Stimulated activated CD8-positive, alpha-beta memory T cell treated with anti-CD3 and anti-CD28 coated beads, Interleukin-4, amount 100 ng/mL, for 24 hours (primary cell): Measurements from ENCODE around the gene ZBTB17.
"Not testable (repeated sequence)": the region's sequence is repeated elsewhere in the genome, so short reads cannot be mapped to it uniquely, and the experiment has no call there.

ENCODE experiments used
- DNase-seq: peaks from one replicate; pipeline ENCODE4 v3.0.0-alpha.2; 2020; ENCODE audit warnings: low read depth

Gene ZBTB17

DNA sequence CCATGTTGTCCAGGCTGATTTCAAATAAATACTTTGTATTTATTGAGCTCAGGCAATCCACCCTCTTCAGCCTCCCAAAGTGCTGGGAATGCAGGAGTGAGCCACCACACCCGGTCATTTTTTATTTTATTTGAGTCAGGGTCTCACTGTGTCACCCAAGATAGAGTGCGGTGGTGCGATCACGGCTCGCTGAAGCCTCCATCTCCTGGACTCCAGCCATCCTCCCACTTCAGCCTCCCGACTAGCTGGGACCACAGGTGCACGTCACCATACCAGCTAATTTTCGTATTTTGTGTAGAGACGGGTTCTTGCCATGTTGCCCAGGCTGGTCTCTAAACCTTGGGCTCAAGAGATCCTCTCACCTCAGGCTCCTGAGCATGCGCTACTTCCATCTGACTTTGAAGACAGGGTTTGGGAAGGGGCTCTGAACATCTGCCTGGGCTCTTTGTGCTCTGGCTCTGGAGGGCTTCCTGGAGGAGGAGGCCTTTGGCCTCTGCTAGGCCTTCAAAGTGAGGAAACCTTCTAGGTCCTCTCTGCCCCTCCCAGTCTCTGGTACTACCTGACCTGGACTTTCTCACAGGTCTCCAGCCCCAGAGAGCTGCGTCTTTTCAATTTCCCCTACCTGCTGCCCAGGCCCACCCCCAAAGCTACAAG lies 36.2 kb upstream of the ZBTB17 start:
- DNase-seq = no peak

GRCh38 chr1:16010837-16011236 lies 34.9 kb upstream of the ZBTB17 start:
- no peak for DNase-seq

DNA sequence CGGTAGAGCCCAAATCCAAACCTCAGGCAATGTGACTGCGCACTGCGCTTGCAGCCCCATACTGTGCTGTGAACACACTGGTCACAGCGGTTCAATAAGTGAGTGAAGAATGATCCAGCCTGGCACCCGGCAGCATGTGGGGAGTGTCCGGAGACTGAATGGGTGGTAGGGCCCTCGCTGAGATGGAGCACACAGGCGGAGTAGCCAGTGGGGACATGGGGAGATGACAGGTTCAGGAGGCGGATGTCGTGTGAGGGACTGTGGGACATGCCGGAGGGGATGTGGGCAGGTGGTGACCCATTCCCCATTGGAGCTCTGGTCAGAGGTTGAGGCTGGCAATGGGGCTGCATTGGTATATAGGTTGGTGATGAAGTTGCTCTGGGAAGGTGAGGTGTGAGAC lies 33.8 kb upstream of the ZBTB17 start:
- DNase-seq = no peak

- peak; percentile 63 for DNase-seq
Measured at GRCh38 chr1:16009030-16009460, 33.1 kb upstream of the ZBTB17 start.

- DNase-seq = no peak
Measured at GRCh38 chr1:16007671-16008341, 31.9 kb upstream of the ZBTB17 start.

- no peak for DNase-seq
Measured at GRCh38 chr1:16006552-16007485, 30.9 kb upstream of the ZBTB17 start.

GRCh38 chr1:16006010-16006409 lies 30.1 kb upstream of the ZBTB17 start:
- DNase-seq = no peak

GRCh38 chr1:16005597-16005996 lies 29.7 kb upstream of the ZBTB17 start:
- DNase-seq = no peak

DNA sequence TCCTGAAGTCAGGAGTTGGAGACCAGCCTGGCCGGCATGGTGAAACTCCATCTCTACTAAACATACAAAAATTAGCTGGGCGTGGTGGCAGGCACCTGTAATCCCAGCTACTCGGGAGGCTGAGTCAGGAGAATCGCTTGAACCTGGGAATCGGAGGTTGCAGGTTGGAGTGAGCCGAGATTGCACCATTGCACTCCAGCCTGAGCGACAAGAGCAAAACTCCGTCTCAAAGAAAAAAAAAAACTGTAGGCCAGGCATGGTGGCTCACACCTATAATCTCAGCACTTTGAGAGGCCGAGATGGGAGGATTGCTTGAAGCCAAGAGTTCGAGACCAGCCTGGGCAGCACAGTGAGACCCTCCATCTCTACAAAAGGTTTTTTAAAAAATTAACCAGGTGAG lies 25.4 kb upstream of the ZBTB17 start:
- not testable (repeated sequence) for DNase-seq

GRCh38 chr1:15998929-15999328 lies 23.0 kb upstream of the ZBTB17 start:
- DNase-seq = no peak

DNA sequence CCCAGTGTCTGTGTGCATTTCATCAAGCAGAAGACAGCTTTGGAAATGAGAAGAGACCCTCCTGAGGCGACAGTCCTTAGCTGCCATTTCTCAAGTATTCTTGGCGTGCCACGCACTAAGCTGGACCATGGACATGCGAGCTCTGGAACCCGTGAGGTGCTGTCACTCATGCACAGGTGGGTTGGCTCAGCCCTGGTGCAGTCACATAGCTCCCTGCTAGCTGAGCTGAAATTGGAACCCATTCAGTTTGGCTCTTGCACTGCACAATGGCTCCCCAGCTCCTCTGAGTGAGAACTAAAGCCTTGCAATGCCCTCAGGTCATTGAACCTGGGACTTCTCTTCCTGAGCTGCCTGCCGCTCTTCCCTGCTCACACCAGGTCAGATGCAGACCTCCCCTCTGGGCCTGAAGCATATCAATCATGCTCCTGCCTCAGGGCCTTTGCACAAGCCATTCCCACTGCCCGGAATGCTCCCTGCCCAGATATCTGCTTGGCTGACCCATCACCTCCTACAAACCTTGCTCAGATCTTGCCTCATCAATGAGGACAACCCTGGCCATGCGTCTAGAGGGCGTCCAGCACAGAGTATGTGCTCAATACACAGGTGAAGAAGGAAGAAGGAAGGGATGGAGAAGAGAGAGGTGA lies 21.9 kb upstream of the ZBTB17 start:
- no peak for DNase-seq

DNA sequence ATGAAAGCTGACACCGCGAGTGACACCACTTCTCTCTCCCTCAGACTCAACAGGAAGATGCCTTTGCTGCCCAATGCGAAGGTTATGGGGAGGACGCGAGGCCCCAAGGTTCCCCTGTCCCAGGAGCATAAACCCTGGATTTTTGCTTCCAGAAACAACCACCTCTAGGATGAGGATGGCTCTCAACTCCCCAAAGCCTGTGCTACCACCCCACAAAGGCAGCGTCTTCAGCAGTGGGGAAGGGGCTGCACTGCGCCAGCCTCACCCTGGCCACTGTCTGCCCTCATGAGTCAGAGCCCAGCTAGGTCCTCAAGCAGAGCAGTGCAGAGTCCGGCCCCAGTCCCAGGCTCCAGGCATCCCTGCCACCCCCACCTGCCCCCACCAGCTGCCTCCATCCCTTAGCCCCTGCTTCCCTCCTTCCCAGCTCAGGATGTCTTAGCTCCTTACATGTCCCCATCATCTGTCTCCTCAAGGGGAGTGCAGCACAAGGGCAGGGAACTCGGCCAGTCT lies 21.2 kb upstream of the ZBTB17 start:
- DNase-seq = no peak

DNA sequence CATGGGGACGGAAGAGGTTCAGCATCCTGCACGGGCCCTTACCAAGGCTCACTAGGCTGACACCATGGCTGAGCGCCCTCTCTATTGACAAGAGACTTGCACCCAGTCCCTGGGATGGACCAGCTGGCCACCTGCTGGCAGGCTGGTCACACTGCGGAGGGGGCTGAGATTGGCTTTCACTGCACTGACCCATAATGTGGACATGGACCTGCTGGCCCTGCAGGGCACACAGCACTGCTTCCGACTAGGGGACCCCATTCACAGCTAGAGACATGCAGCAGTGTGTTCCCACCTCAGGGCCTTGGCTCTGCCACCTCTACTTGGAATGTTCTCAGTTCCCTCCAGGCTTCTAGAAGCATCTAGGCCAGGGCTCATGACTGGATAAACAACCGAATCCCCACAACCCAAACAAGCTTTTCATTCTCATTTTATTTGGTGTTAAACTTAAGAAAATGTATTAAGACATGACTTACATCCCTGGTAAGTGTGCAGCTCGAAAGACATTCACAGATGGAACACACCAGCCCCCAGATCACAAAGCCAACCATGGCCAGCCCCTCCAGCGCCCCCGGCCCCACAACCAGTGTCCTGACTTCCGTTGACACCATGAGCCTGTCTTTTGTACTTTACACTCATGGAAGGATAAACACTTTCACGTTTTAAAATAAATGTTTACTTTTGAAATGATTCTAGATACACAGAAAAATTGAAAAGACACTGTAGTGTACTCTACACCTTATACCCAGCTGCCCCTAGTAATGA lies 18.9 kb upstream of the ZBTB17 start:
- DNase-seq = peak; percentile 26

GRCh38 chr1:15994081-15994480 lies 18.2 kb upstream of the ZBTB17 start:
- no peak for DNase-seq

- no peak for DNase-seq
Measured at GRCh38 chr1:15993666-15994065, 17.8 kb upstream of the ZBTB17 start.

DNA sequence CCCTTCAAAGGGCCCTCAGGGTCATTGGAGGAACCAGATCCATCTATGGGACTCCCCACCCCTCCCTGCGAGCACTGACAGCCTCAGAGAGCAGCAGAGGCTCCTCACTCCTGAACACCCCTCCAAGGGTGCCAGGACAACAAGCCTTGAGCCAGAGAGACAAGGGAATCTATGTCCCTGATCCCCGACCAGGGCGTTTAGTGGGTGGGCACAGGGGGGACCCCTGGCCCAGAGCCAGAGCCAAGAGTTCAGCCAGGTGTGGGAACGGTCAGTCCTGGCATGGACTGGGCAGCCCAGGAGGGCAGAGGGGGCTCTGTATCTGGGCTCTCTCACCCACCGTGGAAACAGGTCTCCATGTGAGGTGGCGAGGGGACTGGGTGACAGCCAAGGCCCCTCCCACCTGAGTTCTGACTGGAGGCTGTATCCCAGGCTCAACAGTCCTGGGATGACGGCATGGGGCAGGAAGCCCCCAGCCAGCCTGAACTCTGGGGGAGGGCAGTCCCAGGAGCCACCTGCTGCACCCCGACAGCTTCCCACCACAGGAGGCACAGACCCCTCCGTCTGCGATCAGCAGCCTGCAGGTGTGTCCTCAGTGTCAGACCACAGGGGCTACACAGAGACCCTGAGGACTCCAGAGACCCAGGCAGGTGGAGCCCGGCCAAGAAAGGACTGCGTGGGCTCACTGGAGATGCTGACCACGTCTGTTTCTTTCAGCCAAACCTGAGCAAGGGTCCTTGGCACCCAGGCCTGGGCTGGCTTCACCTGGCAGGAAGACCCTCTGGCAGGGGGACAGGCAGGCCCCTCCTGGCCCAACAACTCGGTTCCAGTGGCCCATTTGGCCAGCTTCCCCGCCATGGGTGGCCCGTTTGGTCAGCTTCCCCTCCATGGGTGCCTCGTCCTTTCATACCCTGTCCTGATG lies 16.9 kb upstream of the ZBTB17 start:
- DNase-seq = no peak

DNA sequence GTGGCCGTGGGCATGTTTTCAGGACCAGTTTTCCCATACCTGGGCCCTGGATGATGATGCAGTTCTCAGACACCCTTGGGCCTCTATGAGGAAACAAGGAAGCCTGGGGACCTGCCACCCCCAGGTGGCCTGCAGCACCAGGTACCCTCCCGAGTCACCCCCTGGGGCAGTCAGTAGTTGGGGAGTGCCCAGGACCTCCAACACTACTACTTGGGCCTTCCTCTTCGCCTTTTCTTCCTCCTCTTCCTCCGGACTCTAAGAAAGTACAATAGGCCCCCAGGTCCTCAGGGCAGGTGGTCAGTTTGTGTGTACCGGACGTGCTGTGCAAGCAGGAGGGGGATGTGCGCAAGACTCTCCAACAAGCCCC lies 16.3 kb upstream of the ZBTB17 start:
- no peak for DNase-seq

DNA sequence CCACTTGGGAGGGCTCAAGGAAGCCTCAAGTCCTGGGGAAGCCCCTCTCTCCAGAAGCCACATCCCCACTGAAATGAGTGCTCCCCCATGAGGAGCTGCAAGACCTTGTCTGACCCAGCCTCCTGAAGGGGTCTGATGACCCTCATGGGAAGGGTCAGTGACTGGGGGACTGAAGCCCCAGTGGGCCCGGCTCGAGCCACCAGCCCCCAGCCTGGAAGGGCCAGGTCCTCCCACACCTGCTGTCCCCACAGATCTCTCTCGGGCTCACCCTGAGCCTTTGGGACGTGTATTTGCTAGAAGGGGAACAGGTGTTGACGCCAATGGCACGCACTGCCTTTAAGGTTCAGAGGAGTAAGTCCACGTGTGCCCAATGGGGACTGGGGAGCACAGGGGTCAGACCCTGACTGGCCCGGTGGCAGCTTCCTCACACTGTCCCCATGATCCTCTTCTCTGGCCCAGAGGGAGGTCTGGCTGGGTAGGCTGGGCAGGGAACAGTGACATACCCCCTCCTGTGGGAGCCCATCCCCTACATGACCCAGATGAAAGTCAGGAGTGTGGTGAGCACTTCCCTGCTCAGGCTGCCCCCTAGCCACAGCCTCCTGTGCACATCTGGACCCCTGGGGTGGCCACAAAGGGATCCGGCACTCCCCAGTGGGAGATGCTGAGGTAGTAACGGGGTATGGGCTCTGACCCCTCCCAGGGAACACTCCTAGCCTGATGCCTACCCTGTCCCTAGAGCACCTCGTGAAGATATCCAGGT lies 15.7 kb upstream of the ZBTB17 start:
- DNase-seq = no peak

DNA sequence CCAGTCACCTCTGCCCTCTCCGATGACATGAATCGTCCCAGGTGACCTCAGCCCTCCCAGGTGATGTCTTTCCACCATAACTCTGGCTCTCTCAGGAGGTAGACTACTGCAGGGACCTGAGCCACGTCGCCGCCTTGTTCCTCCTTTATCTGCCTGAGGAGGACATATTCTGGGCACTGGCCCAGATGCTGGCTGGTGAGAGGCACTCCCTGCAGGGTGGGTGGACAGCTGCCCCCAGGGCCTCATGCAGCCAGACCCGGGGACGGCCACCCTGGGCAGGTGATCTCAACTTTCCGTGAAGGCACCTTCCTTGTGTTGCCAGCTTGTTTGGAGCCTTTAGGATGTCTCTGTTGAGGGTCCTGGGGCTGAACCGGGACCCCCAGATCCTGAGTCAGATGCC lies 13.9 kb upstream of the ZBTB17 start:
- DNase-seq = no peak
